CD4-positive, alpha-beta T cell treated with Interferon alpha-2 for 1 hour (primary cell): ENCODE results near the gene SORCS2.

Experiments
- DNase-seq, 2 donors: peaks; one replicate each; pipeline ENCODE4 v3.0.0-alpha.2; 2020 to 2022

SORCS2 gene

DNA sequence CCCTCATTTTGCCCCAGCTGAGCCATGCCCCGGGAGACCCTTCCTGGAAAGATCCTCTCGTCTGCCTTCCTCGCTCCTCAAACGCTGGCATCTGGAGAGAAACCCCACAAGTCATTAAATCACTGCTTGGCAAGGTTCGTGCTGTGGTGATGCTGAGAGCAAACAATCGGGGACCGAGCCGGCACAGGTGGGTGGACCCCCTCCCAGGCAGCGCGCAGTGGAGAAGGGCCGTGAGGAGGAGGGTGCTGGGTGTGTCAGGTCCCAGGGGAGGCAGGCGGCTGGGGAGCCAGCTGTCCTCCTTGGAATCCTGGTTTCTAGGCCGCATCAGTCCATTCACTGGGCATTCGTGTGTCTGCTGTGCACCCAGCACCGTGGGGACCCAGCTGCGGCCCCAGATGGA lies 307.3 kb downstream of the SORCS2 start:
- DNase-seq, result no peak

DNA sequence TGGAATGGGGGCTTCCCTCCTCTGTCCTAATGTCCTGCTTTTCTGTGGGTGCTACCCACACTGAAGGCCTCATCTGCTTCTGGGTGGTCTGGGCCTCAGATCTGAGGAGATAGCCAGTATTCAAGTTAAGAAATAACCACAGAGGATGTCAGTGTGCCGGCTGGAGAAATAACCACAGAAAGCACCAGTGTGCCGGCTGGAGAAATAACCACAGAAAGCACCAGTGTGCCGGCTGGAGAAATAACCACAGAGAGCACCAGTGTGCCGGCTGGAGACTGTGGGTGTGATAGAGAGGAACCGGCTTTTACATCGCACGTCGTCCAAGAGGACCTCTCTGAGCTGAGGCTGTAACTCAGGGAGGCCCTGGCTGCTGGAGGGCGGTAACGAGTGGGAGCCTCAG lies 308.1 kb downstream of the SORCS2 start:
- no peak for DNase-seq

DNA sequence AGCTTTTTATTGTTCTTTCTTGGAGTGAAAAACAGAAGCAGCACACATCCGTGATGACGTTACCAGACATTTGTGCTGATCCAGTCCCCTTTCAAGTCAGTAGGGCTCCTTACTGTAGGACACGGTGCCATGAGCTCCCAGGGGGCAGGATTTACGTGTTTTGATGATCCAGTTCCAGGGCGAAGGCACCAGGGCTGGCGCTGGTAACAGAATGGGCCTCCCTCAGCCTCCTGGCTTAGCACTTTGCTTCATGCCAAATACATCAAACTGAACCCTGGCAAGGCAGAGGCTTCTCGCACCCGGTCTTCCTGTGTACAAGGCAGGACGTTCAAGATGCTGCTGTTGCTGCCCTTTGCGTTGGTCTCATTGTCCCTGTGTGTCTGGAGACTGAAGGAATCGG lies 309.0 kb downstream of the SORCS2 start:
- no peak for DNase-seq

DNA sequence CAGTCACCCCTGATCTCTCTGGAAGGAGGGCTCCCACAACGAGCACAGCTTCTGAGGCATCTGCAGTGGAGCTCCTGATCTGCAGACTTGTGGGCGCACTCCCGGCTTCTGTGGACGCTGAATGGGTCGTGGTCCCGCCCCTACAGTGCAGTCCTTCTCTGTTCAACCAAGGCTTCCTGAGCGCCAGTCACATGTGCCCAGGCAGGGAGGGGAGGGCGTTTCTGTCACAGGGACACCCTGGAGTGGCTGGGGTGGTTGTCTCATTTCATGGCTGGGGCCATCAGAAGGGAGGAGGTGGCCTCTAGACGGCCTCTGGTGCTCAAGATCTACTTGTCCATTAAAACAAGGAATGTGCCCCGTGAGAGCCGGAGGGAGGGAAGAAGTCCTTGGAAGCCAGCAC lies 309.5 kb downstream of the SORCS2 start:
- no peak for DNase-seq

DNA sequence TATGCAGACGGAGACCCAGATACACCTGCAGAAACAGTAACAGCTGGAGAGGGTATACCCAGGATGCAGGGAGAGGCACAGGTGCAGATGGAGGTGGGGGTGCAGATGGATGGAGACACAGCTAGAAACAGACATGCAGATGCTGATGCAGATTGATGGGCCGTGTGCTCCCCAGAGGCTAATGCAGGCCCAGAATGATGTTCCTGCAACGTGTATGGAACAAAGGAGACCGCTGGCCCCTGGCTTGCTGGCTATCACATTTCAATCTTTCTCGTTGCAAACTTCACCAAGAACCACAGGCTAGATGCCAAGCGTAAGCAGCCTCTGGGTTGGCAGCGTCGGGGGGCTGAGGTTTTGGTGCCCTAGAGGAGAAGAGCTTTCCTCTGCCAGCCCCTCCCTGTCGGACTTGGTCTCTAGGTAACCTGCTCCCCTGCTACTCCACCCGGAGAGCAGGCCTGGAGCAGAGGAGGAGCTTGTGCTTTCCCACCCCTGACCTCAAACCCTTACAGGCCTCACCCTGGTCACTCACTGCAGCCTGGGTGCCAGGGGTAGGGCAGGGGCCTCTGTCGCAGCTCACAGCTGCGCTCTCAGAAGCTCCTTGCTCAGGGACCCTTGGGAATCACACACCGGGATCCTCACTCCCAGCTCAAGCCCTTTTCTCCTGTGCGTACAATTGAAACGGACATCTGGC lies 311.4 kb downstream of the SORCS2 start:
- DNase-seq, result no peak

DNA sequence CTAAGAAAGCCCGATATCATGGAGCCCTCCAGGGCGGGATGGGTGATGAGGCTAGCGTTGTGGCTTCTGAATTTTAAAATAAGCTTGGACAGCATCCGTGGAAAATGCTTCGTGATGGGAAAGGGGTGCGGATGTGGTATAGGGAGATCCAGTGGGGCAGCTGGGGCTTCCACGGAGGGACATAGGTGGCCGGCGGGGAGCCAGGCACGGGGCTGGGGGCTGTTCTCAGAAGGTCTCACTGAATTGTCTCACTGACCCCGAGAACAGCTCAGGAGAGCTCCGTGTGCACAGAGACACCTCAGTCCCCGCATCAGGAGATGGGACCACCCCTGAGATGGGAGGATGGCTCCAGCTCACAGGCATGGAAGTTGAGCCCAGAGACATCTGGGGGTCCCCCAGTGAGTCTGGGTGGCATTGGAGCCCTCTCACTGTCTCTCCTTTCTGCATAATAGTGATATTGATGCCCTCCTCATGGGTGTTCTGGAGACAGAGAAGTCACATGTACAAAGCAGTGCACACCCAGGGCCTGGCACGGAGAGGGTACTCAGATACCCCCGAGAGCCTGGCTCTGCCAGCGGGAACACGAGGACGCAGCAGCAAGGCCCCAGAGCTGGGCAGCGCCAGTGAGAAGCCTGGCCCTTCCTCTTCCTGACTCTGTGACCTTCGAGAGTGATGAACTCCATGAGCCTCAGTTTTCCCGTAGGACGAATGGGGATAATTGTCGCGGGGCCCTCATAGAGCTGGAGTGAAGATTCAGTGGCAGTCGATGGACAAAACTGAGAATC lies 313.0 kb downstream of the SORCS2 start:
- no peak for DNase-seq

DNA sequence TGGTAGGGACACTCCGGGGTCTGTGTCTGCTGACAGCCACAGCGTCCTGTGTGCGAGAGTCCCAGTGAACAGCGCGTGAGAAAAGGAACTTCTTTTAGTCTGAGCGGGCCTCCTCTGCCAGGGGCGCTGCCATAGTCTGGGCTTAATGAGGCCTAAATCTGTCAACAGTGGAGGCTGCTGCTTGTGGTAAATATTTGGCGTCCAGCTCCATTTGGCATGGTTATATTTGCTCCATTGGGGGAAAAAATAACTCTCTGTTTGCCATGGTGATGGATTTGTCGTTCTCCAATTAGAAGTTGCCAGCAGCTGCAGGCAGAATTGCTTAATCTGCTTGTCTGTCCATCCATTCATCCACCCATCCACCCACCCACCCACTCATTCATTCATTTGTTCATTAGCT lies 313.8 kb downstream of the SORCS2 start:
- no peak for DNase-seq

DNA sequence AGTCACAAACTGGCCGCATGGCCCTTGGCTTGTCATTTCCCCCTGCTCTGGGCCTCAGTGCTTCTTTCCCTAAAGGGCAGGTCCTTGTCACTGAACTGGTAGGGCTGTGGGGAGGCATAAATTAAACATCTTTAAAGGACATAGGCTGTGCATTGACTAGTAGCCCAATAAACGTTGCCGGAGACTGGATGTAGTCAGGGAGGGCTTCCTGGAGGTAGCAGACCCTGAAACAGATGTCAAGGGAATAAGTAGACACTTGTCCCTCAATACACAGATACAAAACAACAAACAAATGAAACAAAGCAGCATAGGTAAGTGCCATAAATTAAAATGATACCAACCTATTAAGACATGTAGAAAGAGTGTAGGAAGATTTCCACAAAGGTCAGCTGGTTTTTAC lies 314.2 kb downstream of the SORCS2 start:
- no peak for DNase-seq

DNA sequence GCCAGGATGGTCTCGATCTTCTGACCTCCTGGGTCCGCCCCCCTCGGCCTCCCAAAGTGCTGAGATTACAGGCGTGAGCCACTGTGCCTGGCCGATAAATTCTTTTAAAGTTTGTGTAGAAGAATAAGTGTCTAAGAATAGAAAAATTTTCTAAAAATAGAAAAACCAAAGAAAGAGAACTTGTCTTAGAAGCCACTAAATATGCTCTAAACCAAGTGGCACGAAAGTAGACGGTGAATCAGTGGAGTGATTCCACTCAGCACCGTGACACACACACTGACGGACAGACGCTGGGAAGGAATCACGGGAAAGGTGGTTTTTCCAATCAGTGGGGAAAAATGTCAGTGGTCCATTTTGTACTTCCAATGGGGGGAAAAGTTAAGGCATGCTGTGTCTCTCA lies 315.0 kb downstream of the SORCS2 start:
- no peak for DNase-seq

DNA sequence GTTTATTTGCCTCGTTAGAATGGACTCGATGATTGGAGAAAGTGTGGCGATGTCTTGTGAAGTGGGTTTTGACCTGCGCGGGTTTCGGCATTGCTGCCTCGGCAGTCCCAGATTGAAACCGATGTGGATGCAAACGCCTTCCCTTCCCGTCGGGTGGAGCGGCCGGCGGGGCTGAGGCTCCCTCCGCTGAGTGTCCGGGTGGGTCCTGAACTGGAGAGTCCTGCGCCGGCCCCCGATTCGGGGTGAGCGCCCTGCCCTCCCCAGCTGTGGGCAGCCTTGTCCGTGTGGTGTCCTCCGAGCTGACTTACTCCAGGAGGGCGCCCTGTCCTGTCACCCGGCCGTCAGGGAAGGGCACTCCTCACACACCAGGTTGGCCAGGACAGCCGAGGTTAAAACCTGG lies 317.7 kb downstream of the SORCS2 start:
- DNase-seq, result no peak

DNA sequence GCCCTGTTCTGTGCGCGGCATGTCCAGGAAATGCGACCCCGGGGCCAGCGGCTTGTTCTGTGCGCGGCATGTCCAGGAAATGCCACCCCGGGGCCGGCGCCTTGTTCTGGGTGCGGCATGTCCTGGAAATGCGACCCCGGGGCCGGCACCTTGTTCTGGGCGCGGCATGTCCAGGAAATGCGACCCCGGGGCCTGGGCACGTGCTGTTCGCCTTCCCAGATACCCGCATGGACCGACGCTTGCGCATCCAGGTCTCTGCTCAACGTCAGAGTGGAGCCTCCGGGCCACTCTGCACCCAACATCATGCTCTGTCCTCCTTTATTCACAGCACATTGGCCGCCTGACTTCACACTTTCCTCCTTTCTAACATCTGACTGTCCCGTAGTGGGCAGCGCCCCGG lies 318.2 kb downstream of the SORCS2 start:
- no peak for DNase-seq

DNA sequence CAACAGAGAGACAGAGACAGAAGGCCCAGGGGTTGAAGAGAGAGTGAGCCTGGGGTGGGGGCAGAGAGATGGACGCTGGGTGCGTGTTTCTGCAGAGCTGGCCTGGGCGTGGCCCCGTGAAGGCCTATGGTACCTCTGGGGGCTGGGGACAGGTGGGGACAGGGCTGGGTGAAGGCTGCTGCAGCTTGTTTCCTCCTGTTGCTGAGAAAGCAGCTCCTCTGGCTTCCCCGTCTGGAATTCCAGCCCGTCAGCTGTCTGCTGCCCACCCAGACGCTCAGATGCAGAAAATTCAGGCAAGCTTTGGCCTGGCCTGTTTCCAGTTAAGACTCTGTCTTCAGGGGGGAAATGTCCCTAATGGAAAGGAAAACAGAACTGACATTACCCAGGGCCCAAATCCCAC lies 319.2 kb downstream of the SORCS2 start:
- DNase-seq, result no peak

DNA sequence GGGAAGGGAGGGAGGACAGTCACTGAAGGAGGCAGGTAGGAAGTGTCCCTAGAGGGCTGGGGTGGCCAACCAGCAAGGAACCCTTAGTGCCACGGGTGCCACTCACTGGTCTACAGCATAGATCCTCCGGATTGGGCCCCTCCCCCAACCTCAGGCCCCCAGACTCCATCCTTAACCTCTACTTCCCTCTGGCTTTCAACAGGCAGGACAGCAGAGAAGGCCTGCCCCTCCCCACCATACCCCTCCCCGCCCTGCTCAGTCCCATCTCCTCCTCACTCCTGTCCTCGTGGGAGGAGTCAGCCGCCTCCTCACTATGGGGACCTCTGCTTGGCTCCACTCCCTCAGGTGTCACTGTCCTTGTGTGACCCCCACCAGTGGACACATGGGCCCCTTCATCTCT lies 320.1 kb downstream of the SORCS2 start:
- DNase-seq, result no peak

DNA sequence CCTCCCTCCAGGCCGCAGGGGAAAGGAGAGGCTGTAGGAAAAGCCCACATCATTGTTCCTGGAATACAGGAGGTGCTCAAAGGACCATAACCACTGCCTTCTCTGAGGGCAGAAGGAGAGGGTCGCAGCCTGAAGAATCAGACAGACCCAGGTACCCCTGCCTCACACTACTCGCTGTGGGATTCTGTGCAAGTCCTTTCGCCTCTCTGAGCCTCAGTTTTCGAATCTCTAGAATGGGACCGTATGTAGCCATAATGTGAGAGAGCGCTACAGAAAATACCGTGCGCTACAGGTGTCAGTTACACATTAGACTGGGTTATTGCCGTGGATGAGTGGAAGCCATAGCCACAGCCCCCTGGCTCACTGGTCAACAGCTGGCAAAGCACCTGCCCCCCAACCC lies 320.6 kb downstream of the SORCS2 start:
- no peak for DNase-seq

DNA sequence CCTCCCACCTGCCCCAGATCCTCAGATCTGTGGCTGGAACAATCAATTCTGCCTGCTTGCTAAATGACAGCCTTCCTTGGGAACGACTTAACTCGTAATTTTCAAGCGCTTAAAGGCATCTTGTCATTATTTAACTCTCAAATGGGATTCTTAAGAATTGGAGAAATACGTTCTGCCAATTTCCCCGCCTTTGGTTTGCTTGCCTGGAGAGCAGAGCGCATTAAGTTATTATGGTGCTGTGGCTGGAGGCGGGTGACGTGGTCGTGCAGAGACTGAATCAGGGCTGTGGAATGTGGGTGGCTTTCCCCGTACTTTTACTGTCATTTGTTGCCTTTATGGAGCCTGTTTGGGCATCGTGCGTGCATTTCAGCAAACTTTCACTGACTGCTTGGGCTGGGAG lies 321.3 kb downstream of the SORCS2 start:
- DNase-seq, result no peak

DNA sequence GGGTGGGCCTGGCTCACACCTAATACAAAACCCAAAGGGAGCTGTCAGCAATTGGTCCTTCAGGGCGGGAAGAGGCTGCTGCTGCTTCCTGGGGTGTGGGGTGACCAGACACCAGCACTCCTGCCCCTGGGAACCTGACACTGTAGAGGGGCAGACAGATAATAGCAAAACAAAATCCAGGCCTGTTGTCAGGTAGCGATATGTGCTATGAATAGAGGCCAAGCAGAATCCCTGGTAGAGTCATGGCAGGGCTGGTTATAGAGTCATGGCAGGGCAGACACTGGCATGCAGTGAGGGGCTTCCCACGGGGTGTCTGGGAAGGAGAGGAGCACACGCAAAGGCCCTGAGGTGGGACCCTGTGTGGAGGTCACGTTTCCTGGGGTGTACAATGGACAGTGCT lies 321.9 kb downstream of the SORCS2 start:
- no peak for DNase-seq

DNA sequence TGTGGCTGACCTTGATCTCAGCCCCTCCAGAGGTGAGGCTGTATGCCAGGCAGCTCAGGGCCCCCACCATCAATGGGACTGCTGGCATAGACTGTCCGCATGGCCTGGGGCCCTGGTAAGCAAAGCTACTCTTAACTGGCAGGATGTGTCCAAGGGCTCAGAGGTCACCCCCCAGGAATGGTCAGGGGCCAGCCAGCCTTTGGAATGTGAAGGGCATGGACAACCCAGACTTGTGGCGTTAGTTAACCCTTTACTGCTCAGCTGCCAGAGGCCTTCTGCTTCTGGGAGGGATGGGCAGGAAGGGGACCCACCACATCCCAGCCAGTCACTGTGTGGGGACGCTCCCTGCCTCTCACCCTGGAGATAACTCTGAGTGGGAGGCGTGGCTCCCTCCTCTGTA lies 322.5 kb downstream of the SORCS2 start:
- DNase-seq, result no peak

DNA sequence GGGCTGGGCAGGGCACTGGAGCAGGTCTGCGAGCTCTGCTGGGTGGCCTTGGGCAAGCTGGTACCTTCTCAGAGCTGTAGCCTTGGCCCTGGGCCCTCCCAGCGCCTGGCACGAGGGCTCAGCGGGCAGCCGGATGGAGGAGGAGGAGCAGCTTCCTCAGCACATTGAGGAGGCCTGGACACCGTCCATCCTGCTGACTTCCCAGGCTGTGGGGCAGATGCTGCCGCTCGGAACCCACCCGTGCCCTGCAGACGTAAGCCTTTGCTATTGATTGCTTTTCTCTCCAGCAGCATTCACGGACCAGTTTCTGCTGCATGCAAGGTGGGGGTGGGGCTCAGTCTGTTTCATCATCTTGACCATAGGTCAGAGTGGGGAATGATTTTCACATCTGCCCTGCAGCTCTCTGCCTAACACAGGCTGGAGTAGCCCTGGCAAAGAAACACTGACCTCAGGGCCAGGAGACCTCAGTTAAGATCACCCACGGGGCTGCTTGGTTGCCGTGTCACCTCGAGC lies 323.1 kb downstream of the SORCS2 start:
- no peak for DNase-seq

DNA sequence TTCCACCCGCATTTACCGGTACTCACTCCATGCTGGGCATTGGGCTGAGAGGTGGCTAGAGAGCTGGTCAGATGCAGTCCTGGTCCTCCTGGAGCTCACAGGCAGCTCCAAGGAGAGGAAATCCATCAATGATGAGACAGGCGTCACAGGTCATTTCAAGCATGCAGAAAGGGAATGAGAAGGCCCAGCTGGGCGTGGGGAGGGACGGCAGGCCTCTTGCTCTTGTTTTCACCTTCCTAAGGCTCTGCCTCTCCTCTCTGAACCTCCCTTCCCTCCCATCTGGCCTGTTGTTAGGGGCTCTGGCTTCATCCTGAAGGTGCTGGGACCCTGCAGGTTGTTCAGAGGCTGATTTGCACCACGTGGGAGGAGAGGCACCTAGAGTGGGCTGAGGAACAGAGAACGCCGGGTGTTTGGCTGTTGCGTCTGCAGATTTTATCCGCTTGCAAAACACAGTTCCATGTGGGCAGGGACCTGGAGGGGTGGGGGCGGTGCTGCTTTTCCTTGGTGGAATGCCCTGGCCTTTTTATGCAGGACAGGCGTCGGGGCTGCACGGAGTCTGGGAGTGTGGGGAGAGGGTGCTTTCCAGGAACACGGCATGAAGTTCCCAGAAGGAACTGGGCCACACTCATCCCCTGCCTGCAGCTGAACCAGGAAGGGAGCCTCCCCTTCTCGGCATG lies 323.9 kb downstream of the SORCS2 start:
- DNase-seq, result no peak

DNA sequence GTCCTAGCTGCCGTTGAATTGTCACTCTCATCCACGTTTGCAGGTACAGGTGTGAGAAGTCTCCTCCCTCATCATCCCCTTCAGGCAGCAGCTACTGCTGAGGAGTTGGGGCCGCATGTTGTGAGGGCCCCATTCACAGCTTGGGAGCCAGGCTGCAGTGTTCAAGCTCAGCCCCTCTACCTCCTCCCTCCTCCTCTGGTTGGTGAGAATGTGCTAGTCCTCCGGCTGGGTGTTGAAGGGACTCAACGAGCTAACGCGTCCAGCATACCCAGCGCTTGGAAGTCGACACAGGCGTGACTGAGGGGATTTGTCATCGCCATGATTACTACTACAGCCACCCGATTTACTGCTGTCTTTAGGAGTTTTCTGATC lies 324.4 kb downstream of the SORCS2 start:
- DNase-seq, result no peak

DNA sequence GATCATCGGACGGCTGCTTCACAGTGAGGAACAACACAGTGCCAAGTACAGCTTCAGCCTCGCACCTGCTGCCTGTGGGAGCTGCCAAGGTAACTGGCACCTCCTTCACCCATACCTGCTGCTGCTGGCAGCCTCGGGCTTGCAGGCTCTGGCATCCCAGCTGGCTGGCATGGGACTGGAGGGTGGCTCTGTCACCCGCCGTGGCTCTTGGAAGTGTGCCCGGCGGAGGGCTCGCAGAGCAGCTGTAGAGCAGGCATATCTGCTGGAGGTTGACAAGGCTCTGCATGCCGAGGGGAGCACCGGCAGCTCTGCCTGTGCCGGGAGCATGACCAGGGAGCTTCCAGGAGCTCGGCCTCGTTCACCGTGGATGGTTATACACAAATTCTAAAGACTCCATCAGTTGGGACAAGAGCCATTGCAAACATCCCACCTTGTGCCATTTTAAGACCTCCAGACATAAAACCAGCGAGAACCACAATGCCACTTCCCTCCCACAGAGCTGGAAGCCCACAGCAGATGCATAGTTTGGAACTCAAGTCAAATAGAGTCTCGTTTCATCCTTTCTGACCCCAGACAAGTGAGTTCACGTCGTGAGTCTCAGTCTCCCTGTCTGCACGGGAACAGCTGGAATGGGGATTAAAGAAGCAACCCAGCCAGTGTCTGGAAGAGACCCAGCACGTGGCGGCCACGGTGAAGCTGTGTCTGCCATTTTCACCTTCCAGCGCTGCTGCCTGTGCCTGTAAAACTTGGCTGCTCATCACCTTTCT lies 326.7 kb downstream of the SORCS2 start:
- no peak for DNase-seq

DNA sequence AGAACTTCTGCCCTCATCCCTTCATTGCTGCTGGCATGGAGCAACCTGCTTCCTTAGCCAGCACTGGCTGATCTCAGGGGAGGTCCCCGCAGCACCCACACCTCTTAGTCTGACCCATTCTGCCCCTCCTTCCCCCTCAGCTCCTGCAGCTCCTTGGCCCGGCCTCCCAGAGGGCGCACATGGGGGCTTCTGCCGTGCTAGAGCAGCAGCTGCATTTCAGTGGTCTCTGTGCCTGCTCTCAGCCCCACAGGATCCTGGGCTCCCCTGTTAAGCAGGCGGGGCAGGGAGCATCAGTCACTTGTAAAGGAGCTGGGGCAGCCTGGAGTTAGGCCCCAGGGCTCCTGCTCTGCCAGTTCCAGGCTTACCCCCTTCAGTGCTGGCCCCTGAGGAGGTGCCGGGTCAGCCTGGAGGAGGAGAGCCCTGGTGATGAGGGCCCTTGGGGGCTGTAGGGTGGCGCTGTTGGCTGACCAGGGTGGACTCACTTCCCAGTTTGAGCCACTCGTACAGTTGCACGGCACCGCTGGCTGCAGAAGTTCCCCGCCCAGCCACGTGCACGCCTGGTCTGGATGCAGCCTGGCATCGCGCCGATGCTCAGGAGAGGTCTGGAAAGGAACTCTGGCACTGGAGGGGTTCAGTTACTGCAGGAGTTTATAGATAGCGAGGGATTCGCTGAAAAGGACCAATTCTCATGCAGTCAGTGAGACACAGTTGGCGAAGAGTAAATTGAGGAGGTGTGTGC lies 327.5 kb downstream of the SORCS2 start:
- no peak for DNase-seq

DNA sequence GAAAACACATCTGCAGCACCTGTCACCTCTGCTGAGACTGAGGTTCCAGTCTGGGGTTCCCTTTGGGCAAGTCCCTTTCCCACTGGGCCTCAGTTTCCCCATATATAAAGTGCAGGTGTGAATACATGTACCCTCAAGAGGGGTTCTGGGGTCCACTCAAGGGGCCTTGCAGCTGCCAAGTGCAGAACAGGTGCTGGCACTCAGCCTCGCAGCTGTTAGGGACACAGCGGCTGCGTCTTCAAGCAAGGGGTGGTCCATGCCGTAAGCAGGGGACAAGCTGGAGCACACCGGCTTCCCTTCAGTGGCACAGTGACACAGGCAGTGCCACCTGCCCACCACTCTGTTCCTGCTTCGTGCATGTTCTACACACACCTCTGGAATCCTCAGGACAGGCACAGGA lies 329.3 kb downstream of the SORCS2 start:
- DNase-seq, result no peak
